Adrenal gland (tissue), 12 donors: ENCODE measurements around the gene CTXN2. TPM values are rescaled to one million over a fixed set of nuclear protein-coding genes. Genes with fewer than 3 reads are reported as not detected.

Source experiments
- DNase-seq, 7 donors: peaks; one replicate each; pipeline ENCODE4 v3.0.0-alpha.2; 2019 to 2020
- H3K27ac ChIP-seq, 5 donors: fragments of 200-600 bp; sonication (generic) in 4 of 5; 1 replicate in 3 of 5; 2 replicates in 2 of 5; pipeline versions ENCODE4 v1.5.1 to v1.8.0; 2016 to 2020; ENCODE audit warnings: mild to moderate bottlenecking in 1 of 5
- H3K27me3 ChIP-seq: fragments of 200-600 bp; 2 replicates; pipeline ENCODE4 v1.8.0; 2021
- H3K36me3 ChIP-seq, 2 donors: fragments of 200-600 bp; replicated peaks in 1 of 2; 1 replicate in 1 of 2; 2 replicates in 1 of 2; pipeline versions ENCODE4 v1.5.1 to v1.8.0; 2018 to 2022
- H3K4me1 ChIP-seq, 2 donors: fragments of 200-600 bp; replicated peaks in 1 of 2; 1 replicate in 1 of 2; 2 replicates in 1 of 2; pipeline versions ENCODE4 v1.5.1 to v1.8.0; 2018 to 2021
- H3K4me3 ChIP-seq, 4 donors: fragments of 200-600 bp; sonication (generic) in 3 of 4; one replicate each; pipeline ENCODE4 v1.5.1; 2016 to 2018
- H3K9me3 ChIP-seq, 3 donors: fragments of 200-600 bp; sonication (generic) in 1 of 3; replicated peaks in 1 of 3; 1 replicate in 2 of 3; 2 replicates in 1 of 3; pipeline versions ENCODE4 v1.5.1 to v1.8.0; 2016 to 2021
- POLR2A ChIP-seq, 2 donors: fragments of 450-650 bp; IDR thresholded peaks; one replicate each; pipeline ENCODE4 v1.6.1; 2017; ENCODE audit warnings: antibody characterized with exemption in 2 of 2, mild to moderate bottlenecking in 2 of 2, moderate library complexity in 1 of 2
- WGBS, 4 donors: extraction: QIAGEN DNeasy Blood & Tissue Kit in 2 of 4; methylation state at CpG; one replicate each; pipeline versions ENCODE4 v1.1.5 to v1.1.7; 2013 to 2017; 5-methylcytosine and 5-hydroxymethylcytosine counted together
- intact Hi-C, 2 donors: fragments of 100-400 bp; cut with DNase I; formaldehyde crosslinking; loops; one replicate each; pipeline versions ENCODE4 v1.14.1 to v1.15.0; 2022 to 2023
- polyA plus RNA-seq, 3 donors: library from polyadenylated mRNA; stranded (reverse); fragments of 200-250 nt in 2 of 3; fragments of 350-450 nt in 1 of 3; fragmentation: Illumina TruSeq in 1 of 3; extraction: RNeasy Lipid Tissue Mini Kit (QIAGEN cat#74804) in 1 of 3; gene quantifications; one replicate each; pipeline ENCODE4 v1.2.3, GENCODE V29; 2013 to 2014
- total RNA-seq, 9 donors: library from RNA; depleted of rRNA in 4 of 9; stranded (reverse); fragments of >200 nt in 4 of 9; fragments of 120-200 nt in 1 of 9; fragmentation: NEBNext Ultra II Directional in 1 of 9; extraction: Animal tissue kit (Norgen Biotek cat#: 25700) in 1 of 9; gene quantifications; one replicate each; pipeline versions ENCODE4 v1.1.0 to v1.2.4, GENCODE V29; 2013 to 2023
- TF ChIP-seq, protein P1 (sequence below), 6 experiments: fragments of 450-650 bp in 4 of 6; fragments of 200-600 bp in 2 of 6; sonication (generic) in 1 of 6; IDR thresholded peaks; 1 replicate in 5 of 6; 2 replicates in 1 of 6; pipeline versions ENCODE4 v1.5.1 to v1.8.0; 2016 to 2021; ENCODE audit warnings: antibody characterized with exemption in 6 of 6, mild to moderate bottlenecking in 2 of 6, moderate library complexity in 1 of 6
- donor health status: healthy with polysubstance abuse.
- donor health status: Bipolar disorder and iron deficiency.
- donor health status: DM: yes; HTN: yes; CAD: no.
- donor health status: DM: no; HTN: no; CAD: no.
- donor health status: DM: no; HTN: no; CAD: no.
- donor health status: DM: yes; HTN: yes; CAD: no.

CTXN2 gene
- total and polyA plus RNA-seq, 12 donors: 0.03 to 0.22 (median 0.09) TPM; not detected in 8

GRCh38 chr15:48221261-48221660, 29.8 kb downstream of the CTXN2 start:
- no peak for DNase-seq
- H3K36me3 ChIP-seq: no peaks in the 10 kb centered on the region
- intact Hi-C loops: no loop called here
- H3K4me3 ChIP-seq: no peak overlapping the region
- TF ChIP-seq, protein P1, sequence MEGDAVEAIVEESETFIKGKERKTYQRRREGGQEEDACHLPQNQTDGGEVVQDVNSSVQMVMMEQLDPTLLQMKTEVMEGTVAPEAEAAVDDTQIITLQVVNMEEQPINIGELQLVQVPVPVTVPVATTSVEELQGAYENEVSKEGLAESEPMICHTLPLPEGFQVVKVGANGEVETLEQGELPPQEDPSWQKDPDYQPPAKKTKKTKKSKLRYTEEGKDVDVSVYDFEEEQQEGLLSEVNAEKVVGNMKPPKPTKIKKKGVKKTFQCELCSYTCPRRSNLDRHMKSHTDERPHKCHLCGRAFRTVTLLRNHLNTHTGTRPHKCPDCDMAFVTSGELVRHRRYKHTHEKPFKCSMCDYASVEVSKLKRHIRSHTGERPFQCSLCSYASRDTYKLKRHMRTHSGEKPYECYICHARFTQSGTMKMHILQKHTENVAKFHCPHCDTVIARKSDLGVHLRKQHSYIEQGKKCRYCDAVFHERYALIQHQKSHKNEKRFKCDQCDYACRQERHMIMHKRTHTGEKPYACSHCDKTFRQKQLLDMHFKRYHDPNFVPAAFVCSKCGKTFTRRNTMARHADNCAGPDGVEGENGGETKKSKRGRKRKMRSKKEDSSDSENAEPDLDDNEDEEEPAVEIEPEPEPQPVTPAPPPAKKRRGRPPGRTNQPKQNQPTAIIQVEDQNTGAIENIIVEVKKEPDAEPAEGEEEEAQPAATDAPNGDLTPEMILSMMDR (IDR thresholded peaks at IDR 0.05): no peak
- TF ChIP-seq POLR2A (IDR thresholded peaks at IDR 0.05): no peak
- WGBS, 4 donors: 38 to 51% (median 42%) methylated on average over 1 of the region's 1 CpG
- H3K27ac ChIP-seq: no peak overlapping the region
- H3K9me3 ChIP-seq: no peaks in the 10 kb centered on the region
- no peaks in the 10 kb centered on the region for H3K4me1 ChIP-seq
- H3K27me3 ChIP-seq: no peaks in the 10 kb centered on the region

GRCh38 chr15:48221885-48222284, 30.4 kb downstream of the CTXN2 start:
- no peak for DNase-seq
- H3K36me3 ChIP-seq: no peaks in the 10 kb centered on the region
- no peak overlapping the region for H3K4me3 ChIP-seq
- intact Hi-C loops: no loop called here
- H3K4me1 ChIP-seq: no peaks in the 10 kb centered on the region
- H3K27ac ChIP-seq: no peak overlapping the region
- TF ChIP-seq, protein P1 (IDR thresholded peaks at IDR 0.05): no peak
- no peaks in the 10 kb centered on the region for H3K9me3 ChIP-seq
- H3K27me3 ChIP-seq: no peaks in the 10 kb centered on the region
- WGBS, 4 donors: 87 to 92% (median 89%) methylated on average over 4 of the region's 4 CpGs

GRCh38 chr15:48222627-48223026, 31.2 kb downstream of the CTXN2 start:
- WGBS, 4 donors: 61 to 64% (median 63%) methylated on average over 1 of the region's 1 CpG
- TF ChIP-seq, protein P1 (IDR thresholded peaks at IDR 0.05): no peak
- TF ChIP-seq POLR2A (IDR thresholded peaks at IDR 0.05): no peak
- no peaks in the 10 kb centered on the region for H3K27me3 ChIP-seq
- H3K4me1 ChIP-seq: no peaks in the 10 kb centered on the region
- no peak overlapping the region for H3K4me3 ChIP-seq
- no peaks in the 10 kb centered on the region for H3K9me3 ChIP-seq
- no peaks in the 10 kb centered on the region for H3K36me3 ChIP-seq
- DNase-seq: no peak
- H3K27ac ChIP-seq: no peak overlapping the region
- intact Hi-C loops: no loop called here

DNA sequence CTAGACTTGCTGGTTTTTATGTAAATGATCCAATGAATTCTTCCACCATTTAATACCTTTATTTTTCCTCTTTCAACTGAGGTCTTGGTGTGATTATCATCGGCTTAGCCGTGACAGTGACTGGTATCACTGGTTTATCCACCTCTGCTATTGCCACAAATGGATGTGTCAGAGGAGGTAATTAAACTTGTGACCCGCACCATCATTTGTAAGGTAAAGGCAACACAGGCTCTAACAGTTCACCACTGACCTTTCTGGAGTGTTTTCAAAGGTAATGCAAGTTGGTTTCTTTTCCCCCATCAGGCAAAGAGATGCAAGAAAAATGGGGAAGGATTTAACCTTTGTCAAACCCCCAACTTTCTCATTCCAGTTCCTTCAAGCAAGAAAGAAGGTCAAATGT, 34.3 kb downstream of the CTXN2 start:
- intact Hi-C loops: no loop called here
- WGBS, 4 donors: 70 to 79% (median 75%) methylated on average over 3 of the region's 3 CpGs
- no peak for TF ChIP-seq POLR2A (IDR thresholded peaks at IDR 0.05)
- TF ChIP-seq, protein P1 (IDR thresholded peaks at IDR 0.05): no peak
- Histone ChIP-seq H3K27me3 (no peaks in the 10 kb centered on the region), H3K9me3 (no peaks in the 10 kb centered on the region), H3K36me3 (no peaks in the 10 kb centered on the region), H3K27ac (no peak overlapping the region), H3K4me1 (no peaks in the 10 kb centered on the region), H3K4me3 (no peak overlapping the region)
- no peak for DNase-seq
